Measurements from ENCODE around the gene FRS2.

GRCh38 chr12:69578283-69578682 lies 108.1 kb downstream of the FRS2 start:
- no peak for TF ChIP-seq EZH2 (IDR thresholded peaks at IDR 0.05)
- no peak for TF ChIP-seq POLR2AphosphoS5 (IDR thresholded peaks at IDR 0.05; ENCODE audit: borderline replicate concordance, low read depth, low read length)
